ENCODE measurements around the gene RABGAP1.

GRCh38 chr9:122939601-122940000 lies 1.2 kb upstream of the RABGAP1 start:
- TF ChIP-seq CTCF (IDR thresholded peaks at IDR 0.05; ENCODE audit: insufficient read depth, low read length) (no peak), GABPA (IDR thresholded peaks at IDR 0.05; ENCODE audit: low read depth) (no peak), POLR2AphosphoS5 (IDR thresholded peaks at IDR 0.05; ENCODE audit: low read depth) (no peak), REST (IDR thresholded peaks at IDR 0.05; ENCODE audit: insufficient replicate concordance, low read depth) (no peak)

Data from HL-60 (cell line).